ENCODE data around the gene DPH7. TPM values are rescaled to one million over a fixed set of nuclear protein-coding genes. Genes with fewer than 3 reads are reported as not detected.

DPH7 gene
- 10 to 100 TPM; 15.1 to 18.6 TPM for total RNA-seq

GRCh38 chr9:137578518-137579258, at the start of gene DPH7:
Gene DPH7, minus strand, starts transcription at chr9:137578925. Its CDS starts 148 bp downstream, at chr9:137578777.

GRCh38 chr9:137618105-137619067, 39.7 kb upstream of the DPH7 start, which contains the start of gene EHMT1:
Gene EHMT1, plus strand, starts transcription at chr9:137619005. Its CDS starts 24 bp downstream, at chr9:137619029.

GRCh38 chr9:137605121-137606004, 26.6 kb upstream of the DPH7 start, which contains the start of gene ARRDC1:
Gene ARRDC1, plus strand, starts transcription at chr9:137605686. Its CDS starts 32 bp downstream, at chr9:137605718.

GRCh38 chr9:137590469-137591383, 12.0 kb upstream of the DPH7 start, which contains the start of gene ZMYND19:
Gene ZMYND19, minus strand, starts transcription at chr9:137590512. Its CDS starts 249 bp downstream, at chr9:137590263.

GRCh38 chr9:137551264-137552021, 27.3 kb downstream of the DPH7 start, which contains the start of gene MRPL41:
Gene MRPL41, plus strand, starts transcription at chr9:137551879. Its CDS starts 203 bp downstream, at chr9:137552082.

GRCh38 chr9:137550231-137550621, 28.5 kb downstream of the DPH7 start, which contains the start of gene PNPLA7:
Gene PNPLA7, minus strand, starts transcription at chr9:137550402. Its CDS starts 205 bp downstream, at chr9:137550197.

Other genes with a start within 250 kb of the DPH7 start
- gene EXD3, start 155.8 kb downstream of the DPH7 start, total RNA-seq = 1 to 10 TPM; 2.0 to 5.5 TPM
- gene NOXA1, start 155.5 kb downstream of the DPH7 start, total RNA-seq = under 1 TPM; under 0.01 to 0.69 TPM
- not detected for gene ENTPD8, start 137.6 kb downstream of the DPH7 start, total RNA-seq
- gene NSMF, start 119.6 kb downstream of the DPH7 start, total RNA-seq = 10 to 100 TPM; 25.5 to 27.0 TPM
- gene PNPLA7, start 28.5 kb downstream of the DPH7 start, total RNA-seq = 1 to 10 TPM in 1 of 2 donors, under 1 TPM in 1; 0.69 to 1.3 TPM
- 10 to 100 TPM; 49.6 to 79.6 TPM for gene MRPL41, start 27.0 kb downstream of the DPH7 start, total RNA-seq
- gene ZMYND19, start 11.6 kb upstream of the DPH7 start, total RNA-seq = 10 to 100 TPM; 16.2 to 29.0 TPM
- 10 to 100 TPM in 1 of 2 donors, 1 to 10 TPM in 1; 9.3 to 16.3 TPM for gene ARRDC1, start 26.8 kb upstream of the DPH7 start, total RNA-seq
- gene EHMT1, start 40.1 kb upstream of the DPH7 start, total RNA-seq = 10 to 100 TPM; 24.8 to 38.6 TPM